AML-193 (cell line): ENCODE data around the gene FBXO38.
A peak's percentile ranks its signal among the peaks of the same experiment; 100 is the strongest.

Experiments
- DNase-seq, 2 experiments: peaks; one replicate each; lab custom pipeline; 2025; lab: John Stamatoyannopoulos, UW

FBXO38 gene

GRCh38 chr5:148474025-148474511 lies 90.3 kb downstream of the FBXO38 start:
- no peak for DNase-seq

DNA sequence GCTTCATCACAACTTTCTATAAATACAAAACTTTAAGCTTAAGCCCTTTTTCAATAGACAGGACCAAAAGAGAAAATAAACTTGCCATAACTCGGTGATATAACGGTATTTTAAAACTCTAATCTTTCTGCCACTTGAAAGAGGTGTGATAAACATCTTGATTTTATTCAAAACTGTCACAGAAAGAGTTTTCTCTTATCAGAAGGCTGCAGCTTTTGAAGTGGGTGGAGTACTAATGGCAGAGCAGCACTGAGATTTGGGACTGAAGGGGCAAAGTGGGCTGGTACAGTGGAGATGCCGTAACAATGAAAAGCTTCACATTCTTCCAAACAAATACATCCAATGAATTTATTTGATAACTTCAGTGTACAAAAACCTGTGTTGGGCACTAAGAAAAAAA lies 92.5 kb downstream of the FBXO38 start:
- DNase-seq, result no peak

DNA sequence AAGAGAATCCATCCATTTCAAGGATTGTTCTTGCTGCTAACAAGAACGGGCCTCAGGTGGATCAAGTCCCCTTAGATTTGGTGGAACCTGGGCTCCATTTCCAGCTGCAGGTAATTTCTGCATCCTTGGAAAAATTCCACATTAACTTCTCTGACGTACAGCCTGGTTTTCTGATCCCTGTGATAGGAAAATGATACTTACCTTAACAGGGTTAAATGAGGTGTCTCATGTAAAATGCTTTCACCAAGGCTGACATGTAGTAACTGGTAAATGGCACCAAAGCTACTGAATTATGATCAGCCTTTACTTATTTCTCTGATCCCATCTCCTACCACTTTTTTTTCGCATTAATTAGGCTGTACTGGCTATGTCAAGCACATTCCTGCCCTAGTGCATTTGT lies 93.7 kb downstream of the FBXO38 start:
- DNase-seq, result no peak

GRCh38 chr5:148482196-148482595 lies 98.4 kb downstream of the FBXO38 start:
- DNase-seq, result no peak

- peak; percentile 13 to 38 for DNase-seq
These were observed 99.1 kb downstream of the FBXO38 start for GRCh38 chr5:148482697-148483462.

GRCh38 chr5:148483750-148484149 lies 100.0 kb downstream of the FBXO38 start:
- DNase-seq, result no peak

DNA sequence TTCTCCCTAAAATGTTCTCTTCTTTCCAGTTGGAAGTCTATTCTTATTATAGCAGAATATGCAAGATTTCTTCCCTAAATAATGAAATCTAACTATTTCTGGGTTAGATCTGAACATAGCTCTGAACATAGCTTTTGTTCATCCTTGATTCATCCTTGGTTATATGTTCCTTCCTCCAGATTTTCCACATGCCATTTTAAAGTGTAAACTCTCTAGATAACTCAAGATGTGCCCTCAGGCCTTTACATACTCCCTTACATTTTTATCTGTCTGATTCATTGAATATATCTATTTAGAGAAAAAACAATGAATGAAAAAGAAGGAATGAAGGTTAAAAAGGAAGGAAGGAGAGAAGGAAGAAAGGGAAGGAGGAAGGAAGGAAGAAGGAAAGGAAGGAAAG lies 100.9 kb downstream of the FBXO38 start:
- DNase-seq, result no peak

DNA sequence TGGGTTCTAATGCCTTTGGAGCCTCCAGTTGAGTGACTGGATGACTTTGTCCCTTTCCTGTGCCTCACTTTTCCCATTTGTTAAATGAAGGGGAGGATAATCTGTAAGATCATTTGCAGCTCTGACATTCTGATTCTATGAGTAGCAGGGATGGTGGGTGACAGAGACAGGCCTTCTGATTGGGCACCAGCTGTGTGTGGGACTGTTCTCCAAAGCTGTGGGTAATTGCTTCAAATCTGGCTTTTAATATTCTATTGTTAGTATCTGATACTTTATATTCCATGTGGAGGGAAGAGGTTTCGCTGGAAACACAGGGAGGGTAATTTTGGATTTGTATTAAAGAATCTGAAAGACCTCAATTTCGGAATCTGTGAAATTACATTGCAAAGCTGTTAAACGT lies 102.7 kb downstream of the FBXO38 start:
- no peak for DNase-seq

- DNase-seq, result no peak
These were observed 105.0 kb downstream of the FBXO38 start for GRCh38 chr5:148488757-148489156.

- peak; percentile 1 to 6 for DNase-seq
These were observed 107.4 kb downstream of the FBXO38 start for GRCh38 chr5:148491015-148491792.

- DNase-seq, result no peak
These were observed 108.0 kb downstream of the FBXO38 start for GRCh38 chr5:148491793-148492184.

DNA sequence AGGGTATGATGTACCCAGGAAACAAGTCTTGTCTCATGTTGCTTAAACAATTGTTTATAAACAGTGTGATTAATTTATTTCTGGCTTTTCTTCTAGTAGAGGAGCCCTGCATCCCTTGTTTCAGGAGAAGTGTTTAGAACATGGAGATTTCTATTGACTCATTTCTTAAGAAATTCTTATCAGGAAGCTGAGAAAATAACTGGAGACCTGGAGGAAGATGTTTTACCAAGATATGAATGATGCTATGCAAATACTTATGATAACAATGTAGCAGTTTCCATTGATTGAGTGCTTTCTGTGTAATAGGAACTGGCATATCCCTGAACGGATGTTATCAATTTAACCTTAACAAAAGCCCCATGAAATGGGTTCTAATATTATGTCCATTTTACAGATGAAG lies 108.6 kb downstream of the FBXO38 start:
- no peak for DNase-seq
